ENCODE measurements around the gene NEK6.

DNA sequence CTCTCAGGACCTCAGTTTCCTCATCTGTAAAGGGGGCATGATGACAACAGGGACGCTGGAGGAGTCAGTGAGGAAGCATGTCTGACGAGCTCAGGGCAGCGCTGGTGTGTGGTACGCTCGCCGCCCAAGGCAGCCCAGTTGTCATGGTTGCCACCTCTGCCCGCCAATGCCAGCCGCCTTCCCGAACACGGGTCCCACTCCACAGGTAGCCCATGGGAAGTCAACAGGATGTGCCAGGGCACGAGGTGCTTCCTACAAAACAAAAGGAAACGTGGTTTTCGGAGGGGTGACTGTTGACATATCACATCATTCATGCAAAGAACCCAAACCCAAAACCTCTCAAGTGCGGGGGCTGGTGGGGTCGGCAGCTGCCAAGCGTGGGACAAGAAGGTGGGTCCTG, 58.1 kb downstream of the NEK6 start:
- TF ChIP-seq, protein P1, sequence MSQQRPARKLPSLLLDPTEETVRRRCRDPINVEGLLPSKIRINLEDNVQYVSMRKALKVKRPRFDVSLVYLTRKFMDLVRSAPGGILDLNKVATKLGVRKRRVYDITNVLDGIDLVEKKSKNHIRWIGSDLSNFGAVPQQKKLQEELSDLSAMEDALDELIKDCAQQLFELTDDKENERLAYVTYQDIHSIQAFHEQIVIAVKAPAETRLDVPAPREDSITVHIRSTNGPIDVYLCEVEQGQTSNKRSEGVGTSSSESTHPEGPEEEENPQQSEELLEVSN (IDR thresholded peaks at IDR 0.05; ENCODE audit: borderline replicate concordance, low read depth): no peak
- TF ChIP-seq, protein P2, sequence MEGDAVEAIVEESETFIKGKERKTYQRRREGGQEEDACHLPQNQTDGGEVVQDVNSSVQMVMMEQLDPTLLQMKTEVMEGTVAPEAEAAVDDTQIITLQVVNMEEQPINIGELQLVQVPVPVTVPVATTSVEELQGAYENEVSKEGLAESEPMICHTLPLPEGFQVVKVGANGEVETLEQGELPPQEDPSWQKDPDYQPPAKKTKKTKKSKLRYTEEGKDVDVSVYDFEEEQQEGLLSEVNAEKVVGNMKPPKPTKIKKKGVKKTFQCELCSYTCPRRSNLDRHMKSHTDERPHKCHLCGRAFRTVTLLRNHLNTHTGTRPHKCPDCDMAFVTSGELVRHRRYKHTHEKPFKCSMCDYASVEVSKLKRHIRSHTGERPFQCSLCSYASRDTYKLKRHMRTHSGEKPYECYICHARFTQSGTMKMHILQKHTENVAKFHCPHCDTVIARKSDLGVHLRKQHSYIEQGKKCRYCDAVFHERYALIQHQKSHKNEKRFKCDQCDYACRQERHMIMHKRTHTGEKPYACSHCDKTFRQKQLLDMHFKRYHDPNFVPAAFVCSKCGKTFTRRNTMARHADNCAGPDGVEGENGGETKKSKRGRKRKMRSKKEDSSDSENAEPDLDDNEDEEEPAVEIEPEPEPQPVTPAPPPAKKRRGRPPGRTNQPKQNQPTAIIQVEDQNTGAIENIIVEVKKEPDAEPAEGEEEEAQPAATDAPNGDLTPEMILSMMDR (IDR thresholded peaks at IDR 0.05): no peak
- TF ChIP-seq JUN (IDR thresholded peaks at IDR 0.05) (no peak), ESRRA (IDR thresholded peaks at IDR 0.05; ENCODE audit: borderline replicate concordance, low read length) (no peak), SMC3 (IDR thresholded peaks at IDR 0.05) (no peak), MAZ (IDR thresholded peaks at IDR 0.05; ENCODE audit: borderline replicate concordance, low read depth, low read length) (no peak), POLR2A (IDR thresholded peaks at IDR 0.05; ENCODE audit: low read length) (no peak), RFX5 (IDR thresholded peaks at IDR 0.05) (no peak), CHD2 (IDR thresholded peaks at IDR 0.05; ENCODE audit: low read length, partially characterized antibody) (no peak), RCOR1 (IDR thresholded peaks at IDR 0.05; ENCODE audit: low read depth, low read length) (no peak)
